Trophoblast cell (in vitro differentiated cells and primary cell): ENCODE results near the gene GAS2L1.
A peak's percentile ranks its signal among the peaks of the same experiment; 100 is the strongest.

Experiments
- DNase-seq, 2 donors: peaks; one replicate each; pipeline ENCODE4 v3.0.0-alpha.2; 2016
- H2AFZ ChIP-seq: 2 replicates; pipeline ENCODE4 v1.6.1; 2013; ENCODE audit warnings: low read length, moderate library complexity, mild to moderate bottlenecking; ENCODE audit not compliant: insufficient read depth, poor library complexity
- H2AK5ac ChIP-seq: 2 replicates; pipeline ENCODE4 v1.6.1; 2013; ENCODE audit warnings: mild to moderate bottlenecking, low read length
- H2BK120ac ChIP-seq: 2 replicates; pipeline ENCODE4 v1.6.1; 2013; ENCODE audit warnings: low read length, mild to moderate bottlenecking, moderate library complexity; ENCODE audit not compliant: insufficient read depth, poor library complexity
- H2BK12ac ChIP-seq: 2 replicates; pipeline ENCODE4 v1.6.1; 2013; ENCODE audit warnings: mild to moderate bottlenecking, low read length, moderate library complexity
- H2BK5ac ChIP-seq: 2 replicates; pipeline ENCODE4 v1.6.1; 2013; ENCODE audit warnings: low read length, low read depth, moderate library complexity, mild to moderate bottlenecking; ENCODE audit not compliant: poor library complexity
- H3K14ac ChIP-seq: 2 replicates; pipeline ENCODE4 v1.6.1; 2013; ENCODE audit warnings: mild to moderate bottlenecking, low read length
- H3K18ac ChIP-seq: 2 replicates; pipeline ENCODE4 v1.6.1; 2013; ENCODE audit warnings: mild to moderate bottlenecking, low read length
- H3K23ac ChIP-seq: 2 replicates; pipeline ENCODE4 v1.6.1; 2013; ENCODE audit warnings: low read length
- H3K27ac ChIP-seq: 2 replicates; pipeline ENCODE4 v1.5.1; 2013; ENCODE audit warnings: low read depth, mild to moderate bottlenecking, inconsistent platforms, low read length, moderate library complexity
- H3K27me3 ChIP-seq: 2 replicates; pipeline ENCODE4 v1.6.1; 2013; ENCODE audit warnings: inconsistent platforms, mild to moderate bottlenecking, low read length, moderate library complexity; ENCODE audit not compliant: insufficient read depth
- H3K36me3 ChIP-seq, 2 experiments: 1 replicate in 1 of 2; 2 replicates in 1 of 2; pipeline ENCODE4 v1.6.1; 2013; ENCODE audit warnings: low read length in 2 of 2, mild to moderate bottlenecking in 2 of 2, moderate library complexity in 1 of 2; ENCODE audit not compliant: insufficient read depth in 2 of 2, control insufficient read depth in 1 of 2
- H3K4ac ChIP-seq: 2 replicates; pipeline ENCODE4 v1.6.1; 2013; ENCODE audit warnings: low read depth, mild to moderate bottlenecking, low read length, moderate library complexity
- H3K4me1 ChIP-seq, 2 experiments: 1 replicate in 1 of 2; 2 replicates in 1 of 2; pipeline ENCODE4 v1.6.1; 2013; ENCODE audit warnings: low read length in 2 of 2, mild to moderate bottlenecking in 2 of 2, moderate library complexity in 1 of 2; ENCODE audit not compliant: insufficient read depth in 2 of 2, control insufficient read depth in 1 of 2
- H3K4me2 ChIP-seq: 2 replicates; pipeline ENCODE4 v1.6.1; 2013; ENCODE audit warnings: inconsistent platforms, mild to moderate bottlenecking, low read length, moderate library complexity
- H3K4me3 ChIP-seq: 2 replicates; pipeline ENCODE4 v1.5.1; 2013; ENCODE audit warnings: mild to moderate bottlenecking, low read depth, low read length, inconsistent platforms
- H3K79me1 ChIP-seq: one replicate; pipeline ENCODE4 v1.6.1; 2013; ENCODE audit warnings: low read length
- H3K79me2 ChIP-seq: 2 replicates; pipeline ENCODE4 v1.6.1; 2013; ENCODE audit warnings: low read length, mild to moderate bottlenecking; ENCODE audit not compliant: control insufficient read depth, insufficient read depth, poor library complexity
- H3K9ac ChIP-seq: 2 replicates; pipeline ENCODE4 v1.6.1; 2013; ENCODE audit warnings: mild to moderate bottlenecking, low read length
- H3K9me3 ChIP-seq: 2 replicates; pipeline ENCODE4 v1.6.1; 2013; ENCODE audit warnings: low read depth, mild to moderate bottlenecking, control low read depth, inconsistent platforms, low read length; ENCODE audit not compliant: insufficient read depth
- H4K12ac ChIP-seq: 2 replicates; pipeline ENCODE4 v1.6.1; 2013; ENCODE audit warnings: low read depth, mild to moderate bottlenecking, low read length, moderate library complexity
- H4K8ac ChIP-seq: 2 replicates; pipeline ENCODE4 v1.6.1; 2013; ENCODE audit warnings: low read depth, mild to moderate bottlenecking, low read length, moderate library complexity
- H4K91ac ChIP-seq: one replicate; pipeline ENCODE4 v1.6.1; 2013; ENCODE audit warnings: low read depth, mild to moderate bottlenecking, low read length, moderate library complexity
- WGBS: extraction: QIAGEN DNeasy Blood & Tissue Kit; methylation state at CpG from one replicate; pipeline ENCODE4 v1.1.7; 2013; ENCODE audit warnings: missing lambda C conversion rate; ENCODE audit not compliant: insufficient read length, insufficient coverage; ENCODE audit errors: extremely low coverage; 5-methylcytosine and 5-hydroxymethylcytosine counted together

GAS2L1 gene

GRCh38 chr22:29305836-29306174 lies 645 bp upstream of the GAS2L1 start:
- Histone ChIP-seq H3K4ac (peak overlapping the region; percentile 22), H3K4me1 (peaks cover 23 to 29% of the 10 kb centered on the region in 2 experiments)
- no peak for DNase-seq

GRCh38 chr22:29306835-29307595 lies 565 bp downstream of the GAS2L1 start:
- Histone ChIP-seq H3K14ac (peak overlapping the region; percentile 90), H3K18ac (peak overlapping the region; percentile 73), H3K27me3 (no peaks in the 10 kb centered on the region), H3K36me3 (peaks cover 2 to 4% of the 10 kb centered on the region in 2 experiments), H4K91ac (peak overlapping the region; percentile 95), H3K4me3 (peak overlapping the region; percentile 74), H2BK12ac (peak overlapping the region; percentile 83), H3K4me1 (peaks cover 25 to 33% of the 10 kb centered on the region in 2 experiments), H3K23ac (no peak overlapping the region), H3K4me2 (peak overlapping the region; percentile 86), H2AFZ (peak overlapping the region; percentile 46), H3K9ac (peak overlapping the region; percentile 59), H3K27ac (peak overlapping the region; percentile 78), H4K12ac (peak overlapping the region; percentile 70), H3K9me3 (no peaks in the 10 kb centered on the region), H3K79me1 (peaks cover 14% of the 10 kb centered on the region), H2BK120ac (peak overlapping the region; percentile 91), H2BK5ac (peak overlapping the region; percentile 85), H3K79me2 (peaks cover 5% of the 10 kb centered on the region), H3K4ac (peak overlapping the region; percentile 61), H2AK5ac (peak overlapping the region; percentile 96), H4K8ac (peak overlapping the region; percentile 81)
- no CpG with 5 or more reads among the region's 83 CpGs for WGBS
- DNase-seq, result peak; percentile 76 to 89

More at GRCh38 chr22:29305836-29306174, 645 bp upstream of the GAS2L1 start:
- Histone ChIP-seq H3K27me3 (no peaks in the 10 kb centered on the region), H3K36me3 (peaks cover 2 to 6% of the 10 kb centered on the region in 2 experiments), H3K14ac (peak overlapping the region; percentile 38), H4K91ac (peak overlapping the region; percentile 58), H3K9ac (no peak overlapping the region), H2BK12ac (peak overlapping the region; percentile 21), H3K23ac (no peak overlapping the region), H3K4me3 (no peak overlapping the region), H4K12ac (peak overlapping the region; percentile 6), H3K79me1 (peaks cover 12% of the 10 kb centered on the region), H3K79me2 (peaks cover 5% of the 10 kb centered on the region), H2BK5ac (no peak overlapping the region), H2AK5ac (peak overlapping the region; percentile 38), H3K18ac (peak overlapping the region; percentile 82), H3K27ac (no peak overlapping the region), H2BK120ac (no peak overlapping the region), H4K8ac (peak overlapping the region; percentile 56), H2AFZ (peak overlapping the region; percentile 19), H3K9me3 (no peaks in the 10 kb centered on the region), H3K4me2 (peak overlapping the region; percentile 86)
- WGBS, result no CpG with 5 or more reads among the region's 7 CpGs

GRCh38 chr22:29307596-29308147 lies 1.2 kb downstream of the GAS2L1 start:
- Histone ChIP-seq H4K91ac (peak overlapping the region; percentile 86), H3K4me3 (peak overlapping the region; percentile 74), H3K36me3 (peaks cover 7 to 9% of the 10 kb centered on the region in 2 experiments), H4K8ac (peak overlapping the region; percentile 74), H3K79me1 (peaks cover 14% of the 10 kb centered on the region), H4K12ac (peak overlapping the region; percentile 70), H3K14ac (peak overlapping the region; percentile 90), H3K79me2 (peaks cover 5% of the 10 kb centered on the region), H3K9me3 (no peaks in the 10 kb centered on the region), H3K18ac (peak overlapping the region; percentile 73), H3K4me2 (peak overlapping the region; percentile 86), H2BK120ac (peak overlapping the region; percentile 89), H3K4ac (peak overlapping the region; percentile 61), H3K4me1 (peaks cover 25 to 33% of the 10 kb centered on the region in 2 experiments), H3K23ac (no peak overlapping the region), H3K9ac (peak overlapping the region; percentile 2), H2AK5ac (peak overlapping the region; percentile 96), H3K27me3 (no peaks in the 10 kb centered on the region), H2BK12ac (peak overlapping the region; percentile 83), H2AFZ (peak overlapping the region; percentile 46), H2BK5ac (peak overlapping the region; percentile 60), H3K27ac (no peak overlapping the region)
- no CpG with 5 or more reads among the region's 20 CpGs for WGBS
- no peak for DNase-seq

GRCh38 chr22:29308148-29308790 lies 1.8 kb downstream of the GAS2L1 start:
- Histone ChIP-seq H4K91ac (no peak overlapping the region), H4K8ac (no peak overlapping the region), H3K4me3 (no peak overlapping the region), H3K23ac (no peak overlapping the region), H2AFZ (no peak overlapping the region), H3K79me2 (peaks cover 5% of the 10 kb centered on the region), H4K12ac (no peak overlapping the region), H2BK12ac (no peak overlapping the region), H3K14ac (no peak overlapping the region), H2AK5ac (no peak overlapping the region), H3K27me3 (peaks cover 2% of the 10 kb centered on the region), H3K4me1 (peaks cover 25 to 33% of the 10 kb centered on the region in 2 experiments), H3K4ac (no peak overlapping the region), H3K9ac (no peak overlapping the region), H3K18ac (peak overlapping the region; percentile 13), H3K4me2 (no peak overlapping the region), H2BK120ac (no peak overlapping the region), H3K9me3 (peaks cover 2% of the 10 kb centered on the region), H2BK5ac (no peak overlapping the region), H3K36me3 (peaks cover 7 to 9% of the 10 kb centered on the region in 2 experiments), H3K27ac (no peak overlapping the region), H3K79me1 (peaks cover 14% of the 10 kb centered on the region)
- DNase-seq, result no peak
- no CpG with 5 or more reads among the region's 50 CpGs for WGBS
